SK-N-SH (cell line): ENCODE data around the gene ADGRF4. TPM values are rescaled to one million over a fixed set of nuclear protein-coding genes. Genes with fewer than 3 reads are reported as not detected.

Experiments
- CTCF ChIA-PET: fragments of 300-600, 350-600 bp; formaldehyde crosslinking; extraction: SDS; loops from one replicate; lab custom pipeline; 2021; lab: Yijun Ruan, JAX
- POLR2A ChIA-PET: fragments of 350-600 bp; sonication (Branson Sonifier 250); formaldehyde crosslinking; extraction: SDS; loops from one replicate; lab custom pipeline; 2020; ENCODE audit warnings: antibody characterized with exemption, inconsistent platforms; lab: Yijun Ruan, JAX
- DNase-seq: peaks from one replicate; pipeline ENCODE4 v3.0.0; 2012
- H2AFZ ChIP-seq: fragments of 200-600 bp; sonication (generic); 2 replicates; pipeline ENCODE4 v1.8.1; 2016; ENCODE audit warnings: antibody characterized with exemption, mild to moderate bottlenecking, low read depth
- H3F3A ChIP-seq: fragments of 200-600 bp; sonication (generic); replicated peaks from 2 replicates; pipeline ENCODE3; 2016; ENCODE audit warnings: antibody characterized with exemption, mild to moderate bottlenecking; ENCODE audit not compliant: insufficient read depth
- H3K27ac ChIP-seq, 2 experiments: fragments of 200-500 bp in 1 of 2; fragments of 200-600 bp in 1 of 2; sonication (Bioruptor generic) in 1 of 2; sonication (generic), shearing (Covaris generic) in 1 of 2; 2 replicates each; pipeline versions ENCODE4 v1.5.1 to v1.6.1; 2014 to 2016; ENCODE audit warnings: low read depth in 2 of 2, inconsistent platforms in 1 of 2, low read length in 1 of 2, mild to moderate bottlenecking in 1 of 2, mixed read lengths in 1 of 2
- H3K27me3 ChIP-seq: fragments of 200-600 bp; sonication (generic), shearing (Covaris generic); 2 replicates; pipeline ENCODE4 v1.6.1; 2016; ENCODE audit warnings: mixed run types; ENCODE audit not compliant: insufficient read depth
- H3K36me3 ChIP-seq, 2 experiments: fragments of 200-500 bp in 1 of 2; fragments of 200-600 bp in 1 of 2; sonication (Bioruptor generic) in 1 of 2; sonication (generic) in 1 of 2; replicated peaks in 1 of 2; 2 replicates each; pipeline versions ENCODE3 to v1.5.1; 2014 to 2016; ENCODE audit warnings: low read length in 1 of 2, mild to moderate bottlenecking in 1 of 2; ENCODE audit not compliant: insufficient read depth in 2 of 2, control insufficient read depth in 1 of 2
- H3K4me1 ChIP-seq, 2 experiments: fragments of 200-500 bp in 1 of 2; fragments of 200-600 bp in 1 of 2; sonication (Bioruptor generic) in 1 of 2; sonication (generic), shearing (Covaris generic) in 1 of 2; 2 replicates each; pipeline versions ENCODE4 v1.5.1 to v1.6.1; 2014 to 2016; ENCODE audit warnings: low read depth in 1 of 2, low read length in 1 of 2, mixed run types in 1 of 2; ENCODE audit not compliant: insufficient read depth in 2 of 2, control insufficient read depth in 1 of 2
- H3K4me2 ChIP-seq: fragments of 200-600 bp; sonication (generic), shearing (Covaris generic); 2 replicates; pipeline ENCODE4 v1.6.1; 2017; ENCODE audit warnings: mixed run types
- H3K4me3 ChIP-seq, 2 experiments: fragments of 200-500 bp in 1 of 2; fragments of 200-600 bp in 1 of 2; sonication (Bioruptor generic) in 1 of 2; sonication (generic), shearing (Covaris generic) in 1 of 2; 2 replicates each; pipeline versions ENCODE4 v1.5.1 to v1.8.1; 2014 to 2016; ENCODE audit warnings: low read depth in 2 of 2, inconsistent platforms in 1 of 2, low read length in 1 of 2, mild to moderate bottlenecking in 1 of 2, mixed read lengths in 1 of 2, moderate library complexity in 1 of 2
- H3K79me2 ChIP-seq: fragments of 200-600 bp; sonication (generic); 2 replicates; pipeline ENCODE4 v1.8.1; 2017; ENCODE audit warnings: mild to moderate bottlenecking; ENCODE audit not compliant: insufficient read depth
- H3K9ac ChIP-seq: fragments of 200-600 bp; sonication (generic); 2 replicates; pipeline ENCODE4 v1.6.1; 2017; ENCODE audit warnings: mixed run types
- H3K9me2 ChIP-seq: fragments of 200-600 bp; sonication (generic); 2 replicates; pipeline ENCODE4 v1.6.1; 2017; ENCODE audit warnings: mixed run types
- H3K9me3 ChIP-seq: fragments of 200-600 bp; sonication (generic); 2 replicates; pipeline ENCODE4 v1.6.1; 2017; ENCODE audit warnings: mixed run types, mild to moderate bottlenecking, moderate library complexity
- H4K20me1 ChIP-seq: fragments of 200-600 bp; sonication (generic); 2 replicates; pipeline ENCODE4 v1.6.1; 2017; ENCODE audit warnings: mild to moderate bottlenecking, mixed run types; ENCODE audit not compliant: insufficient read depth
- CHD2 ChIP-seq: fragments of 150-350 bp; IDR thresholded peaks from 2 replicates; pipeline ENCODE4 v1.6.1; 2018; ENCODE audit warnings: low read length; ENCODE audit not compliant: partially characterized antibody
- ELF1 ChIP-seq: IDR thresholded peaks from 2 replicates; pipeline ENCODE4 v1.4.0; 2012
- EP300 ChIP-seq, 2 experiments: IDR thresholded peaks; 2 replicates each; pipeline versions ENCODE4 v1.4.0 to v1.6.1; 2012; ENCODE audit warnings: borderline replicate concordance in 1 of 2, low read depth in 1 of 2, low read length in 1 of 2
- EZH2phosphoT487 ChIP-seq: fragments of 200-600 bp; sonication (generic); IDR thresholded peaks from 2 replicates; pipeline ENCODE4 v1.6.1; 2017; ENCODE audit warnings: low read depth, mixed run types, mild to moderate bottlenecking, antibody characterized with exemption, moderate library complexity, borderline replicate concordance
- FOSL2 ChIP-seq: IDR thresholded peaks from 2 replicates; pipeline ENCODE4 v1.4.0; 2012; ENCODE audit warnings: low read depth, mild to moderate bottlenecking, moderate library complexity, borderline replicate concordance
- FOXJ3 ChIP-seq: sonication (generic); formaldehyde crosslinking; IDR thresholded peaks from 2 replicates; pipeline ENCODE4 v1.5.1; 2020; ENCODE audit warnings: mild to moderate bottlenecking, missing genetic modification reagents
- GABPA ChIP-seq: IDR thresholded peaks from 2 replicates; pipeline ENCODE4 v1.4.0; 2012; ENCODE audit warnings: low read depth, mild to moderate bottlenecking
- JUND ChIP-seq: IDR thresholded peaks from 2 replicates; pipeline ENCODE4 v1.4.0; 2012
- NFIC ChIP-seq: IDR thresholded peaks from 2 replicates; pipeline ENCODE4 v1.4.0; 2012; ENCODE audit warnings: borderline replicate concordance
- NRF1 ChIP-seq: IDR thresholded peaks from 2 replicates; pipeline ENCODE4 v1.6.1; 2012; ENCODE audit warnings: low read depth, mild to moderate bottlenecking, low read length
- POLR2AphosphoS5 ChIP-seq: IDR thresholded peaks from 2 replicates; pipeline ENCODE4 v1.6.1; 2012; ENCODE audit warnings: low read depth, low read length
- RAD21 ChIP-seq: IDR thresholded peaks from 2 replicates; pipeline ENCODE4 v1.6.1; 2012; ENCODE audit warnings: mild to moderate bottlenecking, low read length
- REST ChIP-seq: IDR thresholded peaks from 2 replicates; pipeline ENCODE4 v1.6.1; 2012; ENCODE audit warnings: mild to moderate bottlenecking, low read depth, low read length, moderate library complexity
- SMC3 ChIP-seq: IDR thresholded peaks from 2 replicates; pipeline ENCODE4 v1.6.1; 2012; ENCODE audit warnings: low read depth, low read length, improper control_type of control experiment
- TAF1 ChIP-seq: IDR thresholded peaks from 2 replicates; pipeline ENCODE4 v1.6.1; 2012; ENCODE audit warnings: low read depth, mild to moderate bottlenecking, low read length, moderate library complexity, borderline replicate concordance
- TCF12 ChIP-seq: IDR thresholded peaks from 2 replicates; pipeline ENCODE4 v1.4.0; 2012
- TEAD4 ChIP-seq: IDR thresholded peaks from 2 replicates; pipeline ENCODE4 v1.4.0; 2012; ENCODE audit warnings: mild to moderate bottlenecking, borderline replicate concordance; ENCODE audit not compliant: insufficient read depth
- USF2 ChIP-seq: fragments of 150-350 bp; IDR thresholded peaks from 2 replicates; pipeline ENCODE4 v1.6.1; 2017; ENCODE audit warnings: antibody characterized with exemption, low read length, low read depth, borderline replicate concordance
- WGBS: methylation state at CpG from one replicate; pipeline ENCODE4 v1.1.6; 2017; ENCODE audit warnings: low lambda C conversion rate; 5-methylcytosine and 5-hydroxymethylcytosine counted together
- polyA plus RNA-seq, 3 experiments: library from polyadenylated mRNA; depleted of rRNA; stranded (reverse); fragments of >200 nt; gene quantifications; 2 replicates each; pipeline ENCODE4 v1.2.3, GENCODE V29; 2012
- TF ChIP-seq, protein P1 (sequence below): IDR thresholded peaks from 2 replicates; pipeline ENCODE4 v1.4.0; 2012; ENCODE audit warnings: low read depth, borderline replicate concordance
- TF ChIP-seq, protein P2 (sequence below): IDR thresholded peaks from 2 replicates; pipeline ENCODE4; 2012

The ADGRF4 gene
- polyA plus RNA-seq, 1 of the 3 experiments (the other 2 are of a cell fraction): not detected

DNA sequence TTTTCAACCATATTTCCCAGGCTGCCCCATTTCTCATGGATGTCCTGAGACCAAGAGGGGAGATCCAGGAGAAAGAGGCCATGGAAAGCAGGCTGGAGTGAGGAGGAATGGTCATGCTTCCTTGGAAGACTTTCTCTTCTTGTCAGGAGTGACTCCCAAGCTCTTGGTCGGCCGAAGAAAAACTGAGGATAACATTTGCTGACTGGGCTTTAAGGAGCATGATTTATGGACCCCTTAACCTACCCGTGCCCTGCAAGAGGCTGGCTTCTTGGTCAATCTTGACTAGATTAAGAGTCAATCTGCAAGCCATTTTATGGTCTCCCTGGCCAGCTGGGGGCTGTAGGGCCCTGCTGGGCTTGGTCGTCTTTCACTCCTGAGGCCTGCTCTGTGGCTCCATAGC, 22.8 kb downstream of the ADGRF4 start:
- no peak overlapping the region for H3K4me2 ChIP-seq
- CTCF ChIA-PET: interaction anchor here (1.1 kb wide), 1 partner anchor 9 kb away, joined by 3 read pairs; no protein-coding TSS in a partner anchor

More for the DNA sequence above, 22.8 kb downstream of the ADGRF4 start:
- H3K36me3 ChIP-seq: no peaks in the 10 kb centered on the region
- H3K27me3 ChIP-seq: peaks cover 6% of the 10 kb centered on the region; the same call in 1 of the 2 replicates
- 17% methylated on average over 4 of the region's 4 CpGs for WGBS
- H3K9me3 ChIP-seq: no peaks in the 10 kb centered on the region
- H3K27ac ChIP-seq: no peak overlapping the region
- H3K9ac ChIP-seq: no peak overlapping the region
- no peaks in the 10 kb centered on the region for H3K9me2 ChIP-seq
- no peaks in the 10 kb centered on the region for H3K79me2 ChIP-seq
- H3K4me3 ChIP-seq: no peak overlapping the region
- no peak for DNase-seq
- no peaks in the 10 kb centered on the region for H3K4me1 ChIP-seq
- TF ChIP-seq TEAD4 (no peak), ELF1 (no peak), GABPA (no peak), NRF1 (no peak), CHD2 (no peak), JUND (no peak), RAD21 (no peak), SMC3 (no peak), REST (no peak), FOSL2 (no peak), EZH2phosphoT487 (no peak), FOXJ3 (no peak), TCF12 (no peak), USF2 (no peak), NFIC (no peak), POLR2AphosphoS5 (no peak), EP300 (IDR thresholded peaks at IDR 0.05; ENCODE audit: borderline replicate concordance in 1 of 2, low read depth in 1 of 2, low read length in 1 of 2) (no peak), TAF1 (no peak)
- TF ChIP-seq, protein P1, sequence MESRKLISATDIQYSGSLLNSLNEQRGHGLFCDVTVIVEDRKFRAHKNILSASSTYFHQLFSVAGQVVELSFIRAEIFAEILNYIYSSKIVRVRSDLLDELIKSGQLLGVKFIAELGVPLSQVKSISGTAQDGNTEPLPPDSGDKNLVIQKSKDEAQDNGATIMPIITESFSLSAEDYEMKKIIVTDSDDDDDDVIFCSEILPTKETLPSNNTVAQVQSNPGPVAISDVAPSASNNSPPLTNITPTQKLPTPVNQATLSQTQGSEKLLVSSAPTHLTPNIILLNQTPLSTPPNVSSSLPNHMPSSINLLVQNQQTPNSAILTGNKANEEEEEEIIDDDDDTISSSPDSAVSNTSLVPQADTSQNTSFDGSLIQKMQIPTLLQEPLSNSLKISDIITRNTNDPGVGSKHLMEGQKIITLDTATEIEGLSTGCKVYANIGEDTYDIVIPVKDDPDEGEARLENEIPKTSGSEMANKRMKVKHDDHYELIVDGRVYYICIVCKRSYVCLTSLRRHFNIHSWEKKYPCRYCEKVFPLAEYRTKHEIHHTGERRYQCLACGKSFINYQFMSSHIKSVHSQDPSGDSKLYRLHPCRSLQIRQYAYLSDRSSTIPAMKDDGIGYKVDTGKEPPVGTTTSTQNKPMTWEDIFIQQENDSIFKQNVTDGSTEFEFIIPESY: no peak
- TF ChIP-seq, protein P2, sequence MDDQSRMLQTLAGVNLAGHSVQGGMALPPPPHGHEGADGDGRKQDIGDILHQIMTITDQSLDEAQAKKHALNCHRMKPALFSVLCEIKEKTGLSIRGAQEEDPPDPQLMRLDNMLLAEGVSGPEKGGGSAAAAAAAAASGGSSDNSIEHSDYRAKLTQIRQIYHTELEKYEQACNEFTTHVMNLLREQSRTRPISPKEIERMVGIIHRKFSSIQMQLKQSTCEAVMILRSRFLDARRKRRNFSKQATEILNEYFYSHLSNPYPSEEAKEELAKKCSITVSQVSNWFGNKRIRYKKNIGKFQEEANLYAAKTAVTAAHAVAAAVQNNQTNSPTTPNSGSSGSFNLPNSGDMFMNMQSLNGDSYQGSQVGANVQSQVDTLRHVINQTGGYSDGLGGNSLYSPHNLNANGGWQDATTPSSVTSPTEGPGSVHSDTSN: no peak
- TF ChIP-seq, all 33 proteins: peak for 0
- POLR2A ChIA-PET: no interaction called here
- Histone ChIP-seq H2AFZ (no peak overlapping the region), H3F3A (no peaks in the 10 kb centered on the region), H4K20me1 (no peaks in the 10 kb centered on the region)
